Measurements from ENCODE around the gene TIMM44.

Gene TIMM44

GRCh38 chr19:7912144-7912696 lies 31.2 kb downstream of the TIMM44 start:
- no peak for DNase-seq

- no peak for DNase-seq
Measured at GRCh38 chr19:7911508-7912143, 31.8 kb downstream of the TIMM44 start.

GRCh38 chr19:7910321-7911161 lies 32.9 kb downstream of the TIMM44 start:
- no peak for DNase-seq

- no peak for DNase-seq
Measured at GRCh38 chr19:7909471-7910067, 33.9 kb downstream of the TIMM44 start.

- DNase-seq, result no peak
Measured at GRCh38 chr19:7908742-7909461, 34.6 kb downstream of the TIMM44 start.

GRCh38 chr19:7908078-7908699 lies 35.3 kb downstream of the TIMM44 start:
- DNase-seq, result no peak

GRCh38 chr19:7907544-7907943 lies 35.9 kb downstream of the TIMM44 start:
- DNase-seq, result no peak

GRCh38 chr19:7907122-7907521 lies 36.3 kb downstream of the TIMM44 start:
- no peak for DNase-seq

GRCh38 chr19:7905859-7906258 lies 37.6 kb downstream of the TIMM44 start:
- DNase-seq, result no peak

GRCh38 chr19:7905268-7905667 lies 38.2 kb downstream of the TIMM44 start:
- no peak for DNase-seq

- DNase-seq, result no peak
Measured at GRCh38 chr19:7904074-7905020, 39.1 kb downstream of the TIMM44 start.

GRCh38 chr19:7903244-7904073 lies 40.0 kb downstream of the TIMM44 start, which contains the start of gene MAP2K7:
Gene MAP2K7 (plus strand): TSS chr19:7903877. CDS start chr19:7903945, 68 bp downstream.
- peak; percentile 99 for DNase-seq

- peak; percentile 16 for DNase-seq
Measured at GRCh38 chr19:7902796-7903243, 40.6 kb downstream of the TIMM44 start.

GRCh38 chr19:7901337-7901736 lies 42.1 kb downstream of the TIMM44 start:
- DNase-seq, result no peak

- DNase-seq, result no peak
Measured at GRCh38 chr19:7900931-7901330, 42.5 kb downstream of the TIMM44 start.

GRCh38 chr19:7900401-7900870 lies 43.0 kb downstream of the TIMM44 start:
- DNase-seq, result no peak

- DNase-seq, result no peak
Measured at GRCh38 chr19:7899751-7900378, 43.6 kb downstream of the TIMM44 start.

GRCh38 chr19:7898967-7899366 lies 44.5 kb downstream of the TIMM44 start:
- no peak for DNase-seq

GRCh38 chr19:7897292-7897691 lies 46.2 kb downstream of the TIMM44 start:
- DNase-seq, result no peak

- DNase-seq, result no peak
Measured at GRCh38 chr19:7895565-7895964, 47.9 kb downstream of the TIMM44 start.
